Activated B cell treated with CpG ODN at 0.5 μM for 24 hours (primary cell): ENCODE data around the gene GLE1. TPM values are rescaled to one million over a fixed set of nuclear protein-coding genes. Genes with fewer than 3 reads are reported as not detected.
A peak's percentile ranks its signal among the peaks of the same experiment; 100 is the strongest.

ENCODE experiments used
- ATAC-seq: fragments of 200-7000 bp; cut with Tn5 transposase; one replicate; pipeline ENCODE4 v1.10.0; 2021; ENCODE audit warnings: low read depth, mild to moderate bottlenecking, moderate library complexity
- CTCF ChIA-PET: fragments of 350-600 bp; sonication (Branson Sonifier 250); formaldehyde crosslinking; loops from one replicate; lab custom pipeline; 2021; ENCODE audit warnings: antibody characterized with exemption; lab: Charles Lee
- POLR2A ChIA-PET: fragments of 350-600 bp; sonication (Branson Sonifier 250); formaldehyde crosslinking; loops from one replicate; lab custom pipeline; 2021; ENCODE audit warnings: antibody characterized with exemption; lab: Charles Lee
- DNase-seq: peaks from one replicate; pipeline ENCODE4 v3.0.0; 2022
- H3K27ac Mint-ChIP-seq: one replicate; pipeline ENCODE4 v1.8.0; 2020; ENCODE audit warnings: mixed read lengths
- H3K27me3 Mint-ChIP-seq: one replicate; pipeline ENCODE4 v1.8.0; 2021; ENCODE audit warnings: mixed read lengths
- H3K36me3 Mint-ChIP-seq: one replicate; pipeline ENCODE4 v1.8.0; 2021; ENCODE audit warnings: low read depth, mixed read lengths
- H3K4me1 Mint-ChIP-seq: one replicate; pipeline ENCODE4 v1.8.0; 2021; ENCODE audit warnings: mixed read lengths
- H3K4me3 Mint-ChIP-seq: one replicate; pipeline ENCODE4 v1.8.0; 2020; ENCODE audit warnings: mild to moderate bottlenecking, mixed read lengths
- H3K9me3 Mint-ChIP-seq: one replicate; pipeline ENCODE4 v1.8.0; 2020; ENCODE audit warnings: mixed read lengths
- CTCF ChIP-seq: fragments of 200-600 bp; IDR thresholded peaks from one replicate; pipeline ENCODE4 v1.8.0; 2022; ENCODE audit warnings: antibody characterized with exemption, mild to moderate bottlenecking
- intact Hi-C: fragments of 100-400 bp; cut with micrococcal nuclease; formaldehyde crosslinking; loops from one replicate; pipeline ENCODE4 v1.15.1; 2024
- total RNA-seq: library from RNA; stranded (reverse); gene quantifications from 2 replicates; pipeline ENCODE4 v1.2.3, GENCODE V29; 2022

The GLE1 gene
- total RNA-seq, 1 donor from 2014 or later: 31.8 TPM

GRCh38 chr9:128457207-128457606 lies 47.3 kb upstream of the GLE1 start:
- peak overlapping the region; percentile 83 for H3K27ac Mint-ChIP-seq
- H3K27me3 Mint-ChIP-seq: no peaks in the 10 kb centered on the region
- peak overlapping the region; percentile 88 for H3K4me3 Mint-ChIP-seq
- H3K36me3 Mint-ChIP-seq: peaks cover 35% of the 10 kb centered on the region
- DNase-seq (no peak), ATAC-seq (no peak)
- intact Hi-C loops: loop anchor here (2.0 to 5.0 kb wide), 2 partner anchors 18 to 180 kb away; partner anchors contain the start of genes GOLGA2 and SWI5
- CTCF ChIA-PET: interaction anchor here (0.9 kb wide), 1 partner anchor 19 kb away, joined by 5 read pairs; no protein-coding TSS in a partner anchor
- TF ChIP-seq CTCF: no peak
- POLR2A ChIA-PET: interaction anchor here (0.6 kb wide), 1 partner anchor 166 kb away, joined by 4 read pairs; no protein-coding TSS in a partner anchor
- no peaks in the 10 kb centered on the region for H3K9me3 Mint-ChIP-seq
- peaks cover 14% of the 10 kb centered on the region for H3K4me1 Mint-ChIP-seq

- H3K27ac Mint-ChIP-seq: no peak overlapping the region
- ATAC-seq (no peak), DNase-seq (no peak)
- peaks cover 47% of the 10 kb centered on the region for H3K36me3 Mint-ChIP-seq
- CTCF ChIA-PET: interaction anchor here (0.8 kb wide), 1 partner anchor 20 kb away, joined by 3 read pairs; no protein-coding TSS in a partner anchor
- H3K9me3 Mint-ChIP-seq: no peaks in the 10 kb centered on the region
- TF ChIP-seq CTCF: no peak
- POLR2A ChIA-PET: interaction anchor here (1.6 kb wide), 1 partner anchor 12 kb away, joined by 3 read pairs; no protein-coding TSS in a partner anchor
- H3K27me3 Mint-ChIP-seq: no peaks in the 10 kb centered on the region
- H3K4me3 Mint-ChIP-seq: peak overlapping the region; percentile 44
- intact Hi-C loops: loop anchor here (5.0 kb wide), 1 partner anchor 182 kb away; the partner anchor contains the start of genes GOLGA2 and SWI5
- peaks cover 14% of the 10 kb centered on the region for H3K4me1 Mint-ChIP-seq
Measured at GRCh38 chr9:128459011-128459410, 45.5 kb upstream of the GLE1 start.

GRCh38 chr9:128469070-128469469 lies 35.4 kb upstream of the GLE1 start:
- intact Hi-C loops: no loop called here
- ATAC-seq (no peak), DNase-seq (no peak)
- H3K27me3 Mint-ChIP-seq: no peaks in the 10 kb centered on the region
- ChIA-PET POLR2A (no interaction called here), CTCF (no interaction called here)
- H3K4me3 Mint-ChIP-seq: no peak overlapping the region
- TF ChIP-seq CTCF: no peak
- no peaks in the 10 kb centered on the region for H3K9me3 Mint-ChIP-seq
- H3K27ac Mint-ChIP-seq: no peak overlapping the region
- peaks cover 38% of the 10 kb centered on the region for H3K36me3 Mint-ChIP-seq
- no peaks in the 10 kb centered on the region for H3K4me1 Mint-ChIP-seq

- Mint-ChIP-seq H3K27me3 (no peaks in the 10 kb centered on the region), H3K36me3 (peaks cover 51% of the 10 kb centered on the region), H3K4me1 (no peaks in the 10 kb centered on the region), H3K4me3 (no peak overlapping the region), H3K9me3 (no peaks in the 10 kb centered on the region), H3K27ac (no peak overlapping the region)
- no peak for TF ChIP-seq CTCF
- ChIA-PET CTCF (no interaction called here), POLR2A (interaction anchor here (1.5 kb wide), 1 partner anchor 12 kb away, joined by 3 read pairs; no protein-coding TSS in a partner anchor)
- ATAC-seq: no peak
- intact Hi-C loops: no loop called here
- DNase-seq: no peak
Measured at GRCh38 chr9:128470560-128470959, 34.0 kb upstream of the GLE1 start.

GRCh38 chr9:128473104-128473503 lies 31.4 kb upstream of the GLE1 start:
- intact Hi-C loops: no loop called here
- ATAC-seq (no peak), DNase-seq (no peak)
- POLR2A ChIA-PET: interaction anchor here (0.6 kb wide), 1 partner anchor 32 kb away, joined by 8 read pairs; no protein-coding TSS in a partner anchor
- Mint-ChIP-seq H3K4me3 (no peak overlapping the region), H3K27me3 (no peaks in the 10 kb centered on the region), H3K4me1 (no peaks in the 10 kb centered on the region), H3K27ac (no peak overlapping the region), H3K9me3 (no peaks in the 10 kb centered on the region), H3K36me3 (peaks cover 57% of the 10 kb centered on the region)
- TF ChIP-seq CTCF: no peak
- CTCF ChIA-PET: no interaction called here
